B cell (primary cell): ENCODE data around the gene SYNPR. TPM values are rescaled to one million over a fixed set of nuclear protein-coding genes. Genes with fewer than 3 reads are reported as not detected.

Experiments used
- ATAC-seq: fragments of 200-7000 bp; cut with Tn5 transposase; one replicate; pipeline ENCODE4 v1.10.0; 2021; ENCODE audit warnings: low read depth, mild to moderate bottlenecking, moderate number of reproducible peaks, moderate library complexity
- CTCF ChIA-PET: fragments of 350-600 bp; sonication (Branson Sonifier 250); formaldehyde crosslinking; loops from one replicate; lab custom pipeline; 2021; ENCODE audit warnings: antibody characterized with exemption, inconsistent platforms; lab: Charles Lee
- POLR2A ChIA-PET: fragments of 350-600 bp; sonication (Branson Sonifier 250); formaldehyde crosslinking; loops from one replicate; lab custom pipeline; 2021; ENCODE audit warnings: antibody characterized with exemption; lab: Charles Lee
- DNase-seq: peaks from one replicate; pipeline ENCODE4 v3.0.0; 2013
- H2AFZ ChIP-seq: 2 replicates; pipeline ENCODE4 v1.6.1; 2012; ENCODE audit warnings: mild to moderate bottlenecking, low read depth, low read length; ENCODE audit not compliant: insufficient read depth, poor library complexity, severe bottlenecking
- H3K27ac ChIP-seq, 2 donors: 1 replicate in 1 of 2; 2 replicates in 1 of 2; pipeline ENCODE4 v1.5.1; 2012 to 2013; ENCODE audit warnings: low read length in 2 of 2, mild to moderate bottlenecking in 2 of 2, moderate library complexity in 1 of 2
- H3K27me3 ChIP-seq, 4 experiments: fragments of 200-600 bp in 1 of 4; sonication (generic) in 1 of 4; replicated peaks in 1 of 4; 1 replicate in 2 of 4; 2 replicates in 2 of 4; pipeline versions ENCODE4 v1.6.1 to v1.7.0; 2013 to 2016; ENCODE audit warnings: low read length in 3 of 4, mild to moderate bottlenecking in 2 of 4, mixed read lengths in 1 of 4, moderate library complexity in 1 of 4; ENCODE audit not compliant: insufficient read depth in 4 of 4, control insufficient read depth in 3 of 4; ENCODE audit errors: control extremely low read depth in 1 of 4
- H3K36me3 ChIP-seq, 2 experiments: replicated peaks in 1 of 2; 1 replicate in 1 of 2; 2 replicates in 1 of 2; pipeline versions ENCODE4 v1.6.1 to v1.7.1; 2013; ENCODE audit warnings: low read length in 1 of 2; ENCODE audit not compliant: insufficient read depth in 2 of 2, control insufficient read depth in 1 of 2; ENCODE audit errors: control extremely low read depth in 1 of 2, extremely low read depth in 1 of 2
- H3K4me1 ChIP-seq, 2 donors: fragments of 200-600 bp in 1 of 2; sonication (generic) in 1 of 2; 1 replicate in 1 of 2; 2 replicates in 1 of 2; pipeline versions ENCODE4 v1.5.1 to v1.6.1; 2013 to 2017; ENCODE audit warnings: low read length in 2 of 2; ENCODE audit not compliant: control insufficient read depth in 2 of 2, insufficient read depth in 2 of 2
- H3K4me2 ChIP-seq: replicated peaks from 2 replicates; pipeline ENCODE3; 2012; ENCODE audit warnings: mild to moderate bottlenecking, low read depth, low read length; ENCODE audit not compliant: poor library complexity, severe bottlenecking
- H3K4me3 ChIP-seq, 5 experiments: fragments of 200-600 bp in 1 of 5; sonication (generic) in 1 of 5; 1 replicate in 3 of 5; 2 replicates in 2 of 5; pipeline versions ENCODE4 v1.5.1 to v1.7.0; 2011 to 2016; ENCODE audit warnings: low read length in 4 of 5, mild to moderate bottlenecking in 4 of 5, low read depth in 2 of 5, control low read depth in 1 of 5, moderate library complexity in 1 of 5; ENCODE audit not compliant: insufficient read depth in 1 of 5; ENCODE audit errors: control extremely low read depth in 1 of 5, extremely low read depth in 1 of 5
- H3K79me2 ChIP-seq: fragments of 200-600 bp; sonication (generic); one replicate; pipeline ENCODE4 v1.6.0; 2016; ENCODE audit warnings: low read length; ENCODE audit not compliant: control insufficient read depth, insufficient read depth
- H3K9ac ChIP-seq: fragments of 200-600 bp; sonication (generic); 2 replicates; pipeline ENCODE4 v1.6.1; 2017; ENCODE audit warnings: mild to moderate bottlenecking, low read length, moderate library complexity
- H3K9me3 ChIP-seq, 3 donors: one replicate each; pipeline versions ENCODE4 v1.6.1 to v1.7.1; 2013; ENCODE audit warnings: low read length in 2 of 3; ENCODE audit not compliant: control insufficient read depth in 2 of 3, insufficient read depth in 1 of 3; ENCODE audit errors: control extremely low read depth in 1 of 3
- H4K20me1 ChIP-seq: 2 replicates; pipeline ENCODE4 v1.6.0; 2012; ENCODE audit warnings: mild to moderate bottlenecking, low read length; ENCODE audit not compliant: insufficient read depth, control insufficient read depth, poor library complexity, severe bottlenecking
- H3K27ac Mint-ChIP-seq: one replicate; pipeline ENCODE4 v1.8.0; 2021; ENCODE audit warnings: mixed read lengths
- H3K27me3 Mint-ChIP-seq: one replicate; pipeline ENCODE4 v1.8.0; 2021; ENCODE audit warnings: mixed read lengths
- H3K4me1 Mint-ChIP-seq: one replicate; pipeline ENCODE4 v1.8.0; 2021; ENCODE audit warnings: mixed read lengths
- H3K4me3 Mint-ChIP-seq: one replicate; pipeline ENCODE4 v1.8.0; 2021; ENCODE audit warnings: mixed read lengths
- H3K9me3 Mint-ChIP-seq: one replicate; pipeline ENCODE4 v1.8.0; 2022; ENCODE audit warnings: mixed read lengths; ENCODE audit not compliant: insufficient read depth
- CTCF ChIP-seq: fragments of 200-600 bp; IDR thresholded peaks from one replicate; pipeline ENCODE4 v1.8.0; 2022; ENCODE audit warnings: antibody characterized with exemption, mild to moderate bottlenecking
- EZH2 ChIP-seq: IDR thresholded peaks from 2 replicates; pipeline ENCODE4 v1.6.1; 2012; ENCODE audit warnings: borderline replicate concordance, low read depth, mild to moderate bottlenecking, moderate library complexity, low read length; ENCODE audit not compliant: insufficient read depth, poor library complexity, severe bottlenecking
- WGBS: methylation state at CpG from one replicate; pipeline ENCODE4 v1.1.5; 2013; ENCODE audit warnings: missing lambda C conversion rate; ENCODE audit not compliant: insufficient coverage; 5-methylcytosine and 5-hydroxymethylcytosine counted together
- intact Hi-C: fragments of 100-400 bp; cut with micrococcal nuclease; formaldehyde crosslinking; loops from one replicate; pipeline ENCODE4 v1.10.0; 2022
- polyA plus RNA-seq: library from polyadenylated mRNA; depleted of rRNA; stranded (reverse); fragments of >200 nt; gene quantifications from 2 replicates; pipeline ENCODE4 v1.2.3, GENCODE V29; 2012
- total RNA-seq, 2 donors: library from RNA; stranded (reverse); fragments of 120-200 nt in 1 of 2; gene quantifications; 1 replicate in 1 of 2; 2 replicates in 1 of 2; pipeline versions ENCODE4 v1.2.3 to v1.2.4, GENCODE V29; 2013 to 2022

SYNPR gene
- total and polyA plus RNA-seq, 2 donors (not counting 1 experiment from before 2014, with no cell fraction given) = not detected

GRCh38 chr3:63242124-63242523 lies 36.0 kb upstream of the SYNPR start:
- H3K9ac ChIP-seq = no peak overlapping the region
- no peaks in the 10 kb centered on the region for H3K9me3 Mint-ChIP-seq
- H2AFZ ChIP-seq = no peak overlapping the region
- no peaks in the 10 kb centered on the region for H3K36me3 ChIP-seq
- H3K9me3 ChIP-seq = no peaks in the 10 kb centered on the region
- no peak for ATAC-seq
- H3K4me1 Mint-ChIP-seq = no peaks in the 10 kb centered on the region
- H3K4me3 ChIP-seq = no peak overlapping the region
- POLR2A ChIA-PET = no interaction called here
- WGBS = no CpG with 5 or more reads among the region's 2 CpGs
- no peak overlapping the region for H3K4me2 ChIP-seq
- H3K27me3 Mint-ChIP-seq = peaks cover 2% of the 10 kb centered on the region
- no peaks in the 10 kb centered on the region for H3K4me1 ChIP-seq
- H3K27ac ChIP-seq = no peak overlapping the region
- TF ChIP-seq CTCF = no peak
- TF ChIP-seq EZH2 = no peak
- no peak for DNase-seq
- intact Hi-C loops = no loop called here
- H3K27ac Mint-ChIP-seq = no peak overlapping the region
- CTCF ChIA-PET = no interaction called here
- H3K27me3 ChIP-seq = no peaks in the 10 kb centered on the region
- no peaks in the 10 kb centered on the region for H4K20me1 ChIP-seq
- no peak overlapping the region for H3K4me3 Mint-ChIP-seq
- no peaks in the 10 kb centered on the region for H3K79me2 ChIP-seq

- intact Hi-C loops = no loop called here
- Histone ChIP-seq H2AFZ (no peak overlapping the region), H3K27ac (no peak overlapping the region), H3K4me1 (no peaks in the 10 kb centered on the region), H3K9me3 (no peaks in the 10 kb centered on the region), H3K4me2 (no peak overlapping the region), H4K20me1 (no peaks in the 10 kb centered on the region), H3K79me2 (no peaks in the 10 kb centered on the region), H3K4me3 (no peak overlapping the region), H3K27me3 (no peaks in the 10 kb centered on the region), H3K9ac (no peak overlapping the region), H3K36me3 (no peaks in the 10 kb centered on the region)
- WGBS = no CpG with 5 or more reads among the region's 3 CpGs
- no peak overlapping the region for H3K27ac Mint-ChIP-seq
- DNase-seq (no peak), ATAC-seq (no peak)
- no peak for TF ChIP-seq CTCF
- no peak for TF ChIP-seq EZH2
- no peaks in the 10 kb centered on the region for H3K9me3 Mint-ChIP-seq
- H3K4me1 Mint-ChIP-seq = no peaks in the 10 kb centered on the region
- ChIA-PET POLR2A (no interaction called here), CTCF (no interaction called here)
- no peaks in the 10 kb centered on the region for H3K27me3 Mint-ChIP-seq
- H3K4me3 Mint-ChIP-seq = no peak overlapping the region
Observed at GRCh38 chr3:63244486-63244885, 33.6 kb upstream of the SYNPR start.
